IMR-90 (cell line): ENCODE results near the gene SDK1. TPM values are rescaled to one million over a fixed set of nuclear protein-coding genes. Genes with fewer than 3 reads are reported as not detected.

ENCODE experiments used
- ATAC-seq: fragments of 200-7000 bp; cut with Tn5 transposase; 2 replicates; pipeline ENCODE4 v1.9.1; 2020; ENCODE audit warnings: low read depth, mild to moderate bottlenecking, moderate library complexity
- BruUV-seq: library from RNA; stranded (reverse); fragments of 400-500 nt; replicated peaks from 2 replicates; lab custom pipeline; 2021; lab: Mats Ljungman, UMichigan
- CTCF ChIA-PET: fragments of 300-600 bp; formaldehyde crosslinking; extraction: SDS; loops from one replicate; lab custom pipeline; 2021; ENCODE audit warnings: antibody characterized with exemption; lab: Yijun Ruan, JAX
- POLR2A ChIA-PET: fragments of 300-600 bp; sonication (Branson Sonifier 250); formaldehyde crosslinking; loops from one replicate; lab custom pipeline; 2022; ENCODE audit warnings: antibody characterized with exemption; ENCODE audit not compliant: unreplicated experiment; lab: Charles Lee
- DNase-seq: peaks from one replicate; pipeline ENCODE4 v3.0.0; 2013
- H2AFZ ChIP-seq: replicated peaks from 2 replicates; pipeline ENCODE3; 2013; ENCODE audit warnings: low read length, mild to moderate bottlenecking; ENCODE audit not compliant: poor library complexity
- H2AK5ac ChIP-seq: 2 replicates; pipeline ENCODE4 v1.6.1; 2013; ENCODE audit warnings: low read depth, low read length, inconsistent platforms
- H2AK9ac ChIP-seq: replicated peaks from 2 replicates; pipeline ENCODE3; 2013; ENCODE audit warnings: mild to moderate bottlenecking, low read depth, low read length, moderate library complexity; ENCODE audit not compliant: poor library complexity
- H2BK120ac ChIP-seq: 2 replicates; pipeline ENCODE4 v1.6.1; 2013; ENCODE audit warnings: low read depth, low read length, inconsistent platforms
- H2BK15ac ChIP-seq: 3 replicates; pipeline ENCODE4 v1.6.1; 2013; ENCODE audit warnings: low read depth, low read length, inconsistent platforms
- H2BK20ac ChIP-seq: 2 replicates; pipeline ENCODE4 v1.6.1; 2013; ENCODE audit warnings: low read depth, mild to moderate bottlenecking, inconsistent platforms, low read length, moderate library complexity
- H2BK5ac ChIP-seq: 2 replicates; pipeline ENCODE4 v1.6.1; 2013; ENCODE audit warnings: mild to moderate bottlenecking, low read depth, low read length, inconsistent platforms; ENCODE audit not compliant: poor library complexity, severe bottlenecking
- H3K14ac ChIP-seq: replicated peaks from 2 replicates; pipeline ENCODE4 v1.6.1; 2013; ENCODE audit warnings: low read depth, low read length, inconsistent platforms
- H3K18ac ChIP-seq: 2 replicates; pipeline ENCODE4 v1.6.1; 2013; ENCODE audit warnings: low read depth, low read length, control low read depth
- H3K23ac ChIP-seq: 2 replicates; pipeline ENCODE4 v1.6.1; 2013; ENCODE audit warnings: low read depth, low read length, inconsistent platforms
- H3K27ac ChIP-seq: 2 replicates; pipeline ENCODE4 v1.5.1; 2013; ENCODE audit warnings: mild to moderate bottlenecking, control low read depth, low read length; ENCODE audit not compliant: insufficient read depth
- H3K27me3 ChIP-seq: 2 replicates; pipeline ENCODE4 v1.6.1; 2013; ENCODE audit warnings: low read length; ENCODE audit not compliant: control insufficient read depth, insufficient read depth
- H3K36me3 ChIP-seq: 2 replicates; pipeline ENCODE4 v1.6.1; 2013; ENCODE audit warnings: low read length, mixed read lengths; ENCODE audit not compliant: control insufficient read depth, insufficient read depth
- H3K4ac ChIP-seq: 2 replicates; pipeline ENCODE4 v1.6.1; 2013; ENCODE audit warnings: low read depth, low read length, inconsistent platforms
- H3K4me1 ChIP-seq: 2 replicates; pipeline ENCODE4 v1.6.1; 2013; ENCODE audit warnings: low read length, mixed read lengths; ENCODE audit not compliant: control insufficient read depth, insufficient read depth
- H3K4me2 ChIP-seq: 2 replicates; pipeline ENCODE4 v1.6.1; 2013; ENCODE audit warnings: low read depth, mild to moderate bottlenecking, control low read depth, low read length, moderate library complexity
- H3K4me3 ChIP-seq: 2 replicates; pipeline ENCODE4 v1.5.1; 2013; ENCODE audit warnings: low read depth, mild to moderate bottlenecking, control low read depth, low read length, moderate library complexity; ENCODE audit not compliant: insufficient read depth
- H3K56ac ChIP-seq: 2 replicates; pipeline ENCODE4 v1.6.1; 2013; ENCODE audit warnings: low read length, inconsistent platforms; ENCODE audit not compliant: insufficient read depth; ENCODE audit errors: extremely low read depth
- H3K79me1 ChIP-seq, 2 experiments: 2 replicates each; pipeline ENCODE4 v1.6.1; 2013; ENCODE audit warnings: low read length in 2 of 2, inconsistent platforms in 1 of 2, low read depth in 1 of 2
- H3K9ac ChIP-seq: 2 replicates; pipeline ENCODE4 v1.6.1; 2013; ENCODE audit warnings: low read depth, low read length, control low read depth
- H3K9me1 ChIP-seq: 2 replicates; pipeline ENCODE4 v1.6.1; 2013; ENCODE audit warnings: low read length, inconsistent platforms; ENCODE audit not compliant: insufficient read depth
- H3K9me3 ChIP-seq: 2 replicates; pipeline ENCODE4 v1.6.1; 2013; ENCODE audit warnings: low read length; ENCODE audit not compliant: control insufficient read depth, insufficient read depth
- H4K20me1 ChIP-seq: 2 replicates; pipeline ENCODE4 v1.6.1; 2013; ENCODE audit warnings: low read length, inconsistent platforms; ENCODE audit not compliant: insufficient read depth
- H4K5ac ChIP-seq: 2 replicates; pipeline ENCODE4 v1.6.1; 2013; ENCODE audit warnings: mild to moderate bottlenecking, low read depth, low read length, control low read depth
- H4K8ac ChIP-seq, 2 experiments: 2 replicates each; pipeline ENCODE4 v1.6.1; 2013; ENCODE audit warnings: low read depth in 2 of 2, low read length in 2 of 2, control low read depth in 1 of 2, inconsistent platforms in 1 of 2
- H4K91ac ChIP-seq: 2 replicates; pipeline ENCODE4 v1.6.1; 2013; ENCODE audit warnings: low read depth, low read length, inconsistent platforms; ENCODE audit not compliant: insufficient read depth
- BHLHE40 ChIP-seq: fragments of 150-350 bp; IDR thresholded peaks from 2 replicates; pipeline ENCODE4 v1.6.1; 2016; ENCODE audit warnings: mild to moderate bottlenecking, low read depth, low read length
- CEBPB ChIP-seq: IDR thresholded peaks from 2 replicates; pipeline ENCODE4 v1.6.1; 2012; ENCODE audit warnings: low read depth, low read length, improper control_type of control experiment
- RCOR1 ChIP-seq: IDR thresholded peaks from 2 replicates; pipeline ENCODE4 v1.6.1; 2012; ENCODE audit warnings: mild to moderate bottlenecking, low read length, improper control_type of control experiment; ENCODE audit not compliant: insufficient replicate concordance
- SMC3 ChIP-seq: fragments of 150-350 bp; IDR thresholded peaks from 2 replicates; pipeline ENCODE4 v1.6.1; 2016; ENCODE audit warnings: low read depth, mild to moderate bottlenecking, antibody characterized with exemption, low read length, moderate library complexity
- WGBS, 2 experiments: methylation state at CpG; one replicate each; pipeline versions ENCODE4 v1.1.5 to v1.1.7; 2013; ENCODE audit warnings: missing lambda C conversion rate in 2 of 2; ENCODE audit not compliant: insufficient read length in 1 of 2; ENCODE audit errors: extremely low coverage in 2 of 2; 5-methylcytosine and 5-hydroxymethylcytosine counted together
- dilution Hi-C: fragments of 300-500 bp; cut with HindIII; formaldehyde crosslinking; loops from one replicate; pipeline ENCODE4 v1.14.3; 2018; ENCODE audit warnings: low sequenced_read_pairs; ENCODE audit not compliant: unreplicated experiment
- in situ Hi-C: fragments of 300-500 bp; cut with MboI; formaldehyde crosslinking; loops from 3 replicates; pipeline ENCODE4 v1.14.3; 2019; ENCODE audit warnings: low sequenced_read_pairs, inconsistent platforms, mixed read lengths
- intact Hi-C: fragments of 100-400 bp; cut with micrococcal nuclease; formaldehyde crosslinking; loops from 2 replicates; pipeline ENCODE4 v1.10.0; 2022
- polyA plus RNA-seq, 3 experiments: library from polyadenylated mRNA; depleted of rRNA; stranded (reverse); fragments of >200 nt; gene quantifications; 2 replicates each; pipeline ENCODE4 v1.2.3, GENCODE V29; 2012; ENCODE audit warnings: low replicate concordance in 1 of 3
- total RNA-seq: library from RNA; depleted of rRNA; stranded (reverse); fragments of >200 nt; gene quantifications from 2 replicates; pipeline ENCODE4 v1.2.3, GENCODE V29; 2012
- TF ChIP-seq, protein P1 (sequence below): fragments of 150-350 bp; IDR thresholded peaks from 2 replicates; pipeline ENCODE4 v1.6.1; 2017; ENCODE audit warnings: mild to moderate bottlenecking, antibody characterized with exemption, low read length, low read depth

Gene SDK1
- total and polyA plus RNA-seq, 2 of the 4 experiments (the other 2 are of a cell fraction) = 1.5 to 1.6 TPM

DNA sequence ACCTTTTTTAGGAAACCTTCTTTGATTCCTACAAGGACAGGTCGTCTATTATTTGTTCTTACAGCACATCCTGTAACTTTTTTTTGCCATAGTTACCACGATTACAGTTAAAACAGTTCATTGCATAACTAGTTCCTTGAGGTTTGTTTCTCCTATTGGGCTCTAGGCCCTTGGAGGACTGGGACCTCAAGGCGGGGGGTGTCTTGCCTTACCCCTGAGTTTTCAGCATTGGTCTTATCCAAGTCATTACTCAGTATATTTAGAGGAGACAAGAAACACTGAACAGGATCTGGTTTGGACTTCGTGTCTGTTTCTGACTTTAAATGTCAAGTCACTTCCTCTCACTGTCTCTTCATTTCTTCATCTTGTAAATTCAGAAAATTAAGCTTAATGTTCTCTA lies 369.8 kb downstream of the SDK1 start:
- Histone ChIP-seq H2AFZ (no peak overlapping the region), H3K4ac (no peak overlapping the region), H3K9me3 (peaks cover 2% of the 10 kb centered on the region; the same call in 1 of the 2 replicates), H2BK20ac (no peak overlapping the region), H2AK9ac (no peak overlapping the region), H3K14ac (no peak overlapping the region), H2AK5ac (no peak overlapping the region), H2BK5ac (no peak overlapping the region), H4K5ac (no peak overlapping the region), H3K27ac (no peak overlapping the region), H3K79me1 (no peaks in the 10 kb centered on the region), H3K9ac (no peak overlapping the region), H3K23ac (no peak overlapping the region), H3K4me3 (no peak overlapping the region), H3K9me1 (no peaks in the 10 kb centered on the region), H3K4me2 (no peak overlapping the region; the same call in 1 of the 2 replicates), H4K20me1 (no peaks in the 10 kb centered on the region), H2BK15ac (no peak overlapping the region), H3K4me1 (peaks cover 3% of the 10 kb centered on the region; the same call in 1 of the 2 replicates), H4K91ac (no peak overlapping the region), H3K56ac (no peak overlapping the region), H3K36me3 (no peaks in the 10 kb centered on the region), H3K18ac (no peak overlapping the region), H2BK120ac (no peak overlapping the region), H4K8ac (no peak overlapping the region), H3K27me3 (no peaks in the 10 kb centered on the region)
- in situ Hi-C loops = no loop called here
- ChIA-PET POLR2A (no interaction called here), CTCF (no interaction called here)
- no CpG with 5 or more reads among the region's 4 CpGs for WGBS, 2 experiments
- dilution Hi-C loops = no loop called here
- TF ChIP-seq CEBPB = no peak
- no peak for TF ChIP-seq SMC3
- no peak for TF ChIP-seq BHLHE40
- no peak for TF ChIP-seq RCOR1
- TF ChIP-seq, protein P1, sequence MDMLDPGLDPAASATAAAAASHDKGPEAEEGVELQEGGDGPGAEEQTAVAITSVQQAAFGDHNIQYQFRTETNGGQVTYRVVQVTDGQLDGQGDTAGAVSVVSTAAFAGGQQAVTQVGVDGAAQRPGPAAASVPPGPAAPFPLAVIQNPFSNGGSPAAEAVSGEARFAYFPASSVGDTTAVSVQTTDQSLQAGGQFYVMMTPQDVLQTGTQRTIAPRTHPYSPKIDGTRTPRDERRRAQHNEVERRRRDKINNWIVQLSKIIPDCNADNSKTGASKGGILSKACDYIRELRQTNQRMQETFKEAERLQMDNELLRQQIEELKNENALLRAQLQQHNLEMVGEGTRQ = no peak
- no TSS peak for BruUV-seq
- no peak for ATAC-seq
- intact Hi-C loops = no loop called here
- DNase-seq = no peak
